ENCODE results near the gene DAAM2.

The DAAM2 gene

DNA sequence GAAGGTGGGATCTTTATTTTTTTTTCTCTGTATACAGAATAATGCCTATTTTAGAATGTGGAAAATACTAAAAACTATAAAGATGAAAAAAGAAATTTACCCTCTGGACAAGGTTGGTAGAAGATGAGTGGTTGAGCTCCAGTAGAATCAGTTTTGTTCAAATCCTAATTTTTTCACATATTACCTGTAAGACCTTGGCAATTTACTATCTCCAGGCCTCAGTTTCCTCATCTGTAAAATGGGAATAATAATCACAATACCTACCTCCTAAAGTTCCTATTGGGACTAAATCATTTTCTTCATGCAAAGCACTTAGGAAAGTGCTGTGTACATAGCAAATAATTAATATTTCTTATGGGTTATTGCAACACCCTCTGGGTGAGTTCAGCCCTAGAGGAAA, 28.4 kb downstream of the DAAM2 start:
- DNase-seq: no peak

DNA sequence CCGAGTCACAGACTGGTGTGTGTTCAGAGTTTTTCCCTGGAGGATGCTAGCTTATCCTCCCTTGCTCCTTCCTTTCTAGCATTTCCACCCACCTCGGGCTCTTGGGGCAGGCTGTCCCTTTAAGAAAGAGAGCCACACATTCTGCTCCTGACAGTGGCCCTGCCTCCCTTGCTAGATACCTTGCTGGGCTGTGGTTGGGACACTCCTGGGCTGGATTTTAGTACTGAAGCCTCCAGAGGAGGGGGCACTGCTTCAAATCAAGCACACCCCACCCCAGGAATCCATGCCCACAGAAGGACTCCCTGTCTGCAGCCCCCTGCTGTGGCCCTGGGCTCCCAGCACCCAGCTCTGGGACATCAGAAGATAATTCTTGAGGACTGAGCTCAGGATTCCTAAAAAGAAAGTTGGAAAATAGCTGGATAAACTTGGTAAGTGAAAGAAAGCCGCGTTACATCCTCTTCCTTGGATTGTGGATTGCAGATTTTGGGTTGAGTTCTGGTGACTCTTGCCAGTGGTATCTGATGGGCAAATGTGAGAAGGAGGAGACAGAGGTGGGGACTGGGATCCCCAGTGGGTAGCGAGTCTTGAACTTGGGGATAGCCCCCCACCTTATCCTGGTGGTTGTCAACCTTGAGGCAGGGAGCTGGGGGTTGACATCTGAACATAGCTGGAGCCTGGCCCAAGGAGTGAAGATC, 29.0 kb downstream of the DAAM2 start:
- DNase-seq: no peak

DNA sequence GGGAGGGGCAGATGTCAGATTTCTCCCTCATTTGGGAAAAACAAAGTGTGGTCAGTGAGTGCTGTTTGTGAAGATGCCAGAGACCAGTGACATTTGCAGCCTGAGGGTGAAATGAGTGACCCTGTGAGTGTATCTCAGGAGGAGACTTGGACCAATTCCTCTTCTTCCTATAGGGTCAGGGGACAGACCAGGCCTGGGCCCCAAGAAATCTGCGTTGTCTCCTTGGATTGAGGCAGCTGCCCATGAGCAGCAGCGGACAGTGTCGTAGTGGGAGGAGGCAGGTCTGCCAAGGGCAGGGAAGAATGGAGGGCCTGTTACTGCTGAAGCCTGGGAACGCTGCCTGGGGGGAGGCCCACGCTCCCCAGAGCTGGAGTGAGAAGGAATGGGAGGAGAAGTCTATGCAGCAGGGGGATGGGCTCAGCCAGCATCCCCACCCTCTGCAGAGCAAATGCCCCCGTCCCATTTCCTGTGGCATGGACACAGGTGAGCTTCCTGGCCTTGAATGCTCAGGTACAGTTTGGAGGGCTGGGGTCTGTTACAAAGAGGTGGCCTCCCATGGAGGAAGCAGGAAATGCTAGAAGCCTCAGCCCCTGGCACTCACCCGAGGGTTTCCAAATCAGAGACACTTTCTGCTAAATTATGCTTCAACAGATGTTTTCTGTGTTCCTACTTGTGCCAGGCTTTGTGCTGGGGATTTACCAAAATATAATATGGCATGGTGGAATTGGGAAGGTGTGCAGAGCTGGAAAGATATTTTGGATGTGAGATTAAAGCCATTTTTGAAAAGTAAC, 29.8 kb downstream of the DAAM2 start:
- no peak for DNase-seq

- no peak for DNase-seq
These were observed 31.0 kb downstream of the DAAM2 start for GRCh38 chr6:39822846-39823815.

- DNase-seq: no peak
These were observed 32.1 kb downstream of the DAAM2 start for GRCh38 chr6:39824030-39824926.

DNA sequence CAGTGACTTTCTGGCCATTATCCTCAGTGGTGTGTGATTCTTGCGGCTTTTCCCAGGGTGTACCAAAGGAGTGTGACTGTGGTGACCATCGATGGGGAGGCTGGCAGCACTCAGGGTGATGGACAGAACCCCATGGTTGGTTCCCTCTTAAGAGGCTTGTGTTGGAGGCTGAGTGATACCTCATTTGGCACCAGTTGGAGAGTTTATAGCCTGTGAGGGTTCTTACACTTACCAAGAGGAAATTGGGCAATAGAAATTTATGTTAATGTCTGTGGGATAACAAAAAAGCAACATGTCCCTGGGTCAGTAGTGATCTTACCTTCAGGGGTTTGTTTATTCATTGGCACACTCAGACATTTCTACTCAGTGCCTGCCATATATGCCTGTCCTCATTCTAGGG, 37.2 kb downstream of the DAAM2 start:
- DNase-seq: no peak

- no peak for DNase-seq
These were observed 38.3 kb downstream of the DAAM2 start for GRCh38 chr6:39830444-39830843.

GRCh38 chr6:39831701-39832100, 39.5 kb downstream of the DAAM2 start:
- DNase-seq: no peak

- DNase-seq: no peak
These were observed 42.1 kb downstream of the DAAM2 start for GRCh38 chr6:39834278-39834677.

- no peak for DNase-seq
These were observed 42.7 kb downstream of the DAAM2 start for GRCh38 chr6:39834866-39835265.

DNA sequence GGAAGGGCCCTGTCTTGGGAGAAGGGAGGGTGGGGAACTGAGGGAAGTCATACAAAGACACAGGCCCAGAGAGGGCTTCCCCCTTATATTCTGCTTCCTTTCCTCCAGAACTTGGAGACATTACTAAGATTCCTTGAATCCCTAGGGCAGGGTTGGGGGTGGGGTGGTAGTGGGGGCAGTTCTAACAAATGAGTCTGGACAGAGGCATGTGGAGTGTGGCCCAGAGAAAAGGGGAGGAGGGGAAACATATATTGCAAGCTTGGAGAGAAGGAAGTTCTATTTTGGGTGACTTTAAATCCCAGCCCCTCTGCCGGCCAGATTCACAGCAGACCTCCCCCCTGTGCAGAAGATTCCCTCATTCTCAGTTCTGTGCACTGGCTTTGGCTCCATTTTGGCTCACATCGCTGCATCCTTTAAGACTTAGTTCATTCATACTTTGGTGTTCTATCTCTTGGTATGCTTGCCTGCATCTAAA, 43.7 kb downstream of the DAAM2 start:
- DNase-seq: no peak

- DNase-seq: no peak
These were observed 44.4 kb downstream of the DAAM2 start for GRCh38 chr6:39836606-39837005.

GRCh38 chr6:39839445-39839844, 47.3 kb downstream of the DAAM2 start:
- no peak for DNase-seq

- DNase-seq: no peak
These were observed 48.6 kb downstream of the DAAM2 start for GRCh38 chr6:39840781-39841180.

- DNase-seq: no peak
These were observed 49.1 kb downstream of the DAAM2 start for GRCh38 chr6:39841291-39841690.

DNA sequence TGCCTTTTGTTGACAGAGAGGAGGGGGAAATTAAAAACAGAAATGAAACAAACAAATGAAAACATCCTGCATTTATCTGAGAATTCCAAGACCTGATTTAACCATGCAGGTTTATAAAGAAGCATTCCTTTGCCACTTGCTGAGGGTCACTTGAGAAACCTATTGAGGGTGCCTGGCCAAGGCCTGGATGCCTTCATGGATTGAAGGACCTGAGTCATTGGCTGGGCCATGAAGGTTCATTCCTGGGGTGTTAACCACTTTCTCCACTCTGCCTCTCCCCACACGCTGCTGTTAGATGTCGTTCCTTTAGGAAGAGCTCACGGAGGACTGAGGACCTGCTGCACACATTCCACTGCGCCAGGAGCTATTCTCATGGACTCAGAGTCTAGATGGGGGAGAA, 49.7 kb downstream of the DAAM2 start:
- no peak for DNase-seq

GRCh38 chr6:39843305-39844020, 51.3 kb downstream of the DAAM2 start:
- DNase-seq: no peak

DNA sequence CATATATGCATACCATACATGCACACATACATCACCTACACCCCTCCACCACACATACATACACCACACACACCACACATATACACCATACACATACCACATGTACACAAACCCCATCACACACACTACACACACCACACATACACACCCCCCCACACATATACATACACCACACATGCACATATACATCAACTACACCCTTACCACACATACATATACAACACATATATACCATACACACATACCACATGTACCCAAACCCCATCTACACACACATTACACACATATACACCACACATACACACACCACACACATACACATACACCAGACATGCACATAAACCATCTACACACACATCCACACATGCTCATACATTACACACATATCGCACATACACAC, 52.7 kb downstream of the DAAM2 start:
- DNase-seq: no peak

GRCh38 chr6:39847221-39847620, 55.0 kb downstream of the DAAM2 start:
- no peak for DNase-seq

GRCh38 chr6:39848171-39848570, 56.0 kb downstream of the DAAM2 start:
- no peak for DNase-seq

DNA sequence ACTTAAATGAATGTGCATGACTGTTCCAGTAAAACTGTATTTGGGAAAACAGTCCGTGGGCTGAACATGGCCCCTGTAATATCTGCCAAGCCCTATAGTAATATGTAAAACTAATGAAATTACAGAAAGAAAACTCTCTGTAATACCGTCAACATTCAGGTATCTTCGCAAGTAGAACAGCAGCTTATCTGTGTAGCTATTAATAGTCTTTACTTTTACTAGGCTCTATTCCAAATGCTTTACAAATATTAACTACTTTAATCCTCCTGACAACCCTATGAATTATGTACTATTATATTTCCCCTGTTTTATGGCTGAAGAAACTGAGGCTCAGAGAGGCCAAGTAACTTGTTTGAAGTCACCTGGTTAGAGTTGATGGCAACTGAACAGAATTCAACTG, 57.1 kb downstream of the DAAM2 start:
- DNase-seq: no peak

- no peak for DNase-seq
These were observed 57.6 kb downstream of the DAAM2 start for GRCh38 chr6:39849764-39850163.
